Endothelial cell of umbilical vein (primary cell): Measurements from ENCODE around the gene LCOR.

Experiments used
- CTCF ChIP-seq, 2 donors: IDR thresholded peaks; 1 replicate in 1 of 2; 2 replicates in 1 of 2; pipeline ENCODE4 v1.5.1; 2011; ENCODE audit warnings: low read length in 2 of 2, mild to moderate bottlenecking in 2 of 2, moderate library complexity in 2 of 2, control low read depth in 1 of 2, inconsistent platforms in 1 of 2, low read depth in 1 of 2; ENCODE audit not compliant: insufficient read depth in 1 of 2; ENCODE audit errors: extremely low read depth in 1 of 2
- EZH2 ChIP-seq: IDR thresholded peaks from 2 replicates; pipeline ENCODE4 v1.6.1; 2012; ENCODE audit warnings: borderline replicate concordance, low read depth, mild to moderate bottlenecking, moderate library complexity, low read length, inconsistent platforms; ENCODE audit not compliant: severe bottlenecking
- JUN ChIP-seq: IDR thresholded peaks from 2 replicates; pipeline ENCODE4 v1.6.1; 2011; ENCODE audit warnings: borderline replicate concordance, low read depth; ENCODE audit not compliant: insufficient read length, insufficient read depth
- MAX ChIP-seq: IDR thresholded peaks from 2 replicates; pipeline ENCODE4 v1.6.1; 2011; ENCODE audit not compliant: insufficient read depth, insufficient read length
- MYC ChIP-seq: IDR thresholded peaks from one replicate; pipeline ENCODE4 v1.6.1; 2011; ENCODE audit warnings: mild to moderate bottlenecking, low read depth, low read length
- POLR2A ChIP-seq: IDR thresholded peaks from 2 replicates; pipeline ENCODE4 v1.6.1; 2012; ENCODE audit warnings: low read depth, mild to moderate bottlenecking, control low read depth, low read length
- POLR2AphosphoS5 ChIP-seq: IDR thresholded peaks from 2 replicates; pipeline ENCODE4 v1.6.1; 2012; ENCODE audit warnings: low read depth, mild to moderate bottlenecking, control low read depth, low read length, moderate library complexity; ENCODE audit not compliant: insufficient read depth

- no peak for TF ChIP-seq CTCF (IDR thresholded peaks at IDR 0.05; ENCODE audit: extremely low read depth in 1 of 2, insufficient read depth in 1 of 2, low read depth in 1 of 2, low read length in 2 of 2)
- no peak for TF ChIP-seq POLR2A
- no peak for TF ChIP-seq MYC
- no peak for TF ChIP-seq POLR2AphosphoS5
- no peak for TF ChIP-seq MAX
- TF ChIP-seq EZH2, result no peak
- TF ChIP-seq JUN, result no peak
Observed at GRCh38 chr10:96958071-96958470, 126.0 kb downstream of the LCOR start.
